CMK (cell line): ENCODE measurements around the gene PTPRM.

Experiments used
- DNase-seq: peaks from one replicate; pipeline ENCODE4 v3.0.0-alpha.2; 2010; ENCODE audit warnings: low read depth

The PTPRM gene

DNA sequence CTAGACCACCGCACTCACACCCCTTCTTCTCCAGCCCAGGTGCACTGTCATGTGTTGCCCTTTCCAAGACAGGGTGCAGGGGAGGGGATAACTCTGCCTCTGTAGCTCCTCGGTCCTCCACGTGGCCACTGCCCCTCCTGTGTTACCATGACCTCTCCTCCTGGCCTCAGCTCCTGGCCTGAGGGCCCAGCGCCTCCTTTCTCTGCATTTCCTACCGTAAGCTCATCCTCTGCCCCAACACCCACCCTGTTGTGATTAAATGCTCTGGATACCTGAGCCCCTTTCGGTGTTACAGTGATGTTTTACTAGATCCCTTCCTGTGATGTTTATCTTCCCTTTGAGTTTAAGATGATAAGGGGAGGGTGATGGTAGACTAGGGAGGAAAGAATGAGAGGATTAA is 242.3 kb downstream of the PTPRM start:
- DNase-seq: no peak

DNA sequence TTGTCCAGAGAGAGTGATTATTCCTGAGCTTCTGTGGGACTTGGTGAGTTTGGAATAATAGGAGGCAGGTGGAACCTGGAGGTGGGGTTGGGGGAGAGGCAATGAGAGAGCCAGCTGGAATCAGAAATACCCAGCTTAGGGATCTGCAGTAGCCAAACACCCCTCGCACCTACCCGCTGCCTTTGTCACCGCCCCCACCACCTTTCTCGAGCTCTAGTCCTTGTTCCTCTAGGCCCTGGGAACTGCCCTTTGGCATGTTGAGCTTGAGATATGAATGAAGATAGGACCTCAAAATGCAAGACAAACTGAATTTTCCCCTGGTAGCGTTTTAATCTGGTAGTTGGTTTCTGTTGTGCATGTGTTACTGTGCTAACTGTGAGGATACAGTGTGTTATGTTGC is 242.9 kb downstream of the PTPRM start:
- no peak for DNase-seq

DNA sequence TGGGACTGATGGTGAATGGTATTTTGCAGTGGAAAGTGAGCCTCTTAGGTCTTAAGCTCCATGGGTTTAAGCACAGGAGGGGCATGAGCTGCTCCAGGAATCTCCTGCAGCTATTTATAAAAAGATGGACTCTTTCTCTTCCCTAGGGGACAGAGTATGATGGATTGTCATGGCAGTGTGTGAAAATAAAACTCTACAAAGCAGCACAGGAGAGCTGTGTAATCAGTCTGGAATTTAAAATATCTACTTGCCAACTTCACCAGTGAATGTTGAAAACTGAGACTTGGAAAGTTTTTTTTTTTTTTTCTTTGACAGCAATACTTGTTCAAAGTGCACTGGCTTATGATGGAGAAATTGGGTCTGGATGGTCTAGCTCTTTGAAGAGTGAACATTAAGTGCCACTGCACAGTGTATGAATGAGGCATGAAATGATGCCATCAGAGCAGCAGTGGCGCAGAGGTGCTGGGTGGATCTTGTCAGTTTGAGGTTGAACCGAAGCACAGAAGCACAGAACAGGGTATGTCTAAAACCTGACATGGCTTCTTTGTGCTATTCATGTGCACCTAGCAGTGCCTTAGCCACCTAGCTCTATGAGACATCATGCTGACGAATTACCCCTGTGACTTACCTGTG is 245.4 kb downstream of the PTPRM start:
- no peak for DNase-seq

DNA sequence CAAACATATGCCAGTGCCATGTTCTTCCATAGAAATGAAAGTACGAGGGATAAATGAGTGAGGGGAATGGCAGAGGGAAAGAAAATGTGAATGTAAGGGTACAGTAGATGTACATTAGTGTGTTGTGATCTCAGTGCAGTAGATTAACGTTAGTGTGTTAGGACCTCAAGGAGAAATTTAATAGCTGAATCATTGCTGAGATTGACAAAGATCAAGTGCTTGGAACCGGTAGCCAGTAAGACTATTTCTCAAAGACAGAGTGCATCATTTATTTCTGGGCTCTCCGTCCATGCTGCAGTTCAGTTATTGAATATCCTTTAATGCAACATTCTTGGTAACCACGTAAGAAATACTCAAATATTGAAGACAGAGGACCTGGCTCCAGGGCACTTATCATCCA is 246.0 kb downstream of the PTPRM start:
- no peak for DNase-seq

DNA sequence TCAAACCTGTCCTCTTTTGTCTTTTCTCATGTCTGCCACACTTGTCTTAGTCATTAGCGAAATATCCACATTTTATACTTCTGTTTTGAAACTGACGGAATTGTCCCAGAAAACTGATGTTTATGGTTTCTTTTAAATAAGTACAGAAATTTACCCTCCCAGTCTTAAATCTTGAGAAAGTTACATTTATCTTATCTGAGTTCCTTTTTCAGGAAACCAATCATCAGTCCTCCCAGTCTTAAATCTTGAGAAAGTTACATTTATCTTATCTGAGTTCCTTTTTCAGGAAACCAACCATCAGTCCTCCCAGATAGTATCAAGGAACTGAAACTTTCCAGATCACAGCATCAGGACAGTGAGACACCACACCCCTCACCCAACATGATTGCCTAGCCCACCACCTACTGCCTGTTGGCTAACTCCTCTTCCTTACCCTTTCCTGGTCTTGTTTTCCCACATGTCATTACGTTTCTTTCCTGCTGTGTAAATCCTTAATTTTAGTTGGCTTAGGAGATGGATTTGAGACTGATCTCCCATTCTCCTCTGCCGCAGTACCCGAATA is 247.7 kb downstream of the PTPRM start:
- DNase-seq: no peak

DNA sequence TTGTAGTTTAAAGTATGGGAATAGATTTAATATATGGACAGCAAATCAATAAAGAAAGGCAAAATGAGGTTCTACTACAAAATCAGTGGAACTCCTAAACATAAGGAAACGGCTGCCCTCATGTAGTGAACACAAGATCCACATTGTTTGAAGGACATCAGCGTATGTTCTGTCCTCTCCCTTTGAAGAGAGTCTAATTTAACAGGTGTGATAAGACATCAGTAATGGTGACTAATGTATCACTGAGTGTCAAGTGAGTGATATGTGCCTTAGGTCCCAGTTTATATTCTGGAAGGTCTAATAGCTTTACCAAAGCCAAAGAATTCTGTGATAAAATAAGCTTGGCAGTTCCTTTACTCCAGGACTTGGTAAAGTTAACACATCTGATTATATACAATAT is 248.7 kb downstream of the PTPRM start:
- no peak for DNase-seq

DNA sequence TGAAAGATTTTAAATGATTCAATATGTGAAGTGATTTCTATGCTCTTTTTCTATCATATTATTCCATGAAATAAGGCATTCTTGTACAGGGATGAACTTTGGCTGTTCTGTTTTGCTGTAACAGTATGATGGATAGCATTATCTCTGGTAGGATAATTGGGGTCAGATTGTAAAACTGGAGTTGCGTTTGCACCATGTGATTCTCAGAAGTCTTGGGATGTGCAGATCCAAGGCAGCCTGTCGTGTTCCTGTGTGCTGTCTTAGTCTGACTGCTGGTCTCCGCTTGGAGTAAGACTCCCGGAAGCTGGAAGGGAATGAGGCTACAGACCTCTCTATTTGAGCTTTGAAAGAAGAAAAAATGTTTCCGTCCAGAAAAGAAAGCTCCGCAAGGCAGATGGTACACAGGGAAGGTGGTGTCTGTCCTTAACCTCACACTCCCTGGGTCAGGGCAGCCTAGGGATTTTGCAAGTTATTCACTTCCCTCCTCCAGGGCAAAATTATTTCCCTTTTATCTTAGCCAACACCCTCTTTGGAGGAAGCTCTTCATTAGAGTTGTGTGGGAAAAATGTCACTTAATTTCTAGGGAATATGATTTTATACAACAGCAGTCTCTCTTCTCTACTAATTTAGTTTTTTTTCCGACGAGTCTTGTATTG is 250.6 kb downstream of the PTPRM start:
- DNase-seq: no peak

DNA sequence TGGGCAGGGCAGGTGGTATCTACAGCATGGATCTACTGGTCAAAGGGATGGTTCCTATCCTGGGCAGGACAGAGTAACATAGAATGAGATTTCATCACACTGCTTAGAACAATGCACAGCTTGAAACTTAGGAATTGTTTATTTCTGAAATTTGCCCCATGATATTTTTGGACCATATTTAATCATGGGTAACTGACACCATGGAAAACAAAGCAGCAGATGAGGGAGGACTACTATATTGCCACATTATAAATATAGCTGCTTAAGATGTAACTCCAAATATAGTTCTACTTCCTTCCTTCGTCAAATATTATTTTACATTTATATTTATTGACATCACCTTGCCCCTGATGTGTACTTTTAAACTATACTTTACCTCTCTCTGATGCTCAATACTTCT is 254.7 kb downstream of the PTPRM start:
- DNase-seq: no peak

DNA sequence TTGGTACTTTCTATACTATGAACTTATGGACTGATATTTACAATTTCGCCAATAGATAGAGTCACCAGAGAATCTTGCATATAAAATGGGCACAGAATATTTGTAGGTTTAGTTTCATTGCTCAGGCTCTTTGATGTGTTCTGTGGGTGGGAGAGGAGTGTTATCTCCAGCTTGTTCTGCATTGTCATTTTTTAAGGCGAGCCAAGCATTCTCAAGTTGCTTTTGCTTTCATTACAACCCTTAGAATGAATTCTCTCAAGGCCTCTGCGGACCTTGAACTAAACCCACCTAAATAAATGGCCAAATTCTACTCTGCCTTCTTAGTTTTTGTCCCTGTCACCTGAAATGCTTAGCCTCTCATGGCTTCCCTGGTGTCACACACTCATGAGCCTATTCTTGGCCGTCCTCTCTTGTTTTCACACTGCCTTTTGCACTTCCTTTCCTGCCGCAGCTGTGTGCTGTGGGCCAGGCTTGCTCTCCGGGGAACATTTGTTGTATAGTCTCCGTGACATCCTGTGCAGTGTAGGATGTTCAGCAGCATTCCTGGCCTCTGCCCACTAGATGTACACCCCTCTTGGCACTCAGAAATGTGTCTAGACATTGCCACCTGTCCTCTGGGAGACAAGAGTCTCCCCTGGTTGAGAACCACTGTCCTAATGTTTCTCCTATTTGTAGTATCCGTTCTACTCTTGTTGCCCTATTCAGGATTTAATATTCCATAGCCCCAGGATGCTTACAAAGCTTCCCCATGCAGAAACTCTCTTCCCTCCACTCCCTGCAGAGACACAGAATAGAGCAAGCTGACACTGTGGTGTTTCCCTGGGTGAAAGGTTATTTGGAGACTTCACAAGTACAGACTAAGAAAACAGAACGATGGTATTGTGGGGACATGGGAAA is 255.6 kb downstream of the PTPRM start:
- DNase-seq: no peak

DNA sequence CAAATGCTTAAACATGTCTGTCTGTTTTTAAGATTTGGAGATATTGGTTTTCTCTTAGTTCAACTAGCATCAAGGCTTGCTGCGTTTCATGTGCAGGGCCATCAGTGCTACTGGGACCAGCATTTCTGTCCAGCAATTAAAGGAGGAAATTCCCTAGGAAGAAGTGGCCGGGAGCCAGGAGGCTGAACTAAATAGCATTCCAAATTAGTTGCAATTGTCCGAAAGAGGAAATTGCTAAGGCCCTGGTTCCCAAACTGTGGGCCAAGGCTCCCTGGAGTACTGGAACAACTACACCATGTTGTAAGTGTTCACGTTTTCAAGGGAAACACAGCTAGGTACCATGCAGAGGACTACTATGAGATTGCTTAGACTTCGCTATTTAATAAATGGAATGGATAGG is 257.9 kb downstream of the PTPRM start:
- no peak for DNase-seq

DNA sequence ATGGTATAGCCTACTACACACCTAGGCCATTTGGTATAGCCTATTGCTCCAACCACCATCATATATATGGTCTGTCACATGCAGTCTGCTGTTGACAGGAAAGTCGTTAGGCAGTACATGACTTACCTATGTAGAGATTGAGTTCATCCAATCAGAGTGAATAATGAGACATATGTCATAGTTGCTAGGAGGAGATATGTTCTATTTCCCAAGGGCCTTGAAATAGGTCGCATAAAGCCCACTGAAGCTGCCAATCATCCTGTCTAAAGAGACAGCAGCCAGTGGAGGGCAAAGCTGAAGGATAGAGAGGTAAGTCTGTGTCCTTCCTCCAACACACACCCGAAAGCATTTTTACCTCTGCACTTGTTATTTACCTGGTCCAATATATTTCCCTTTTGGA is 263.4 kb downstream of the PTPRM start:
- no peak for DNase-seq

DNA sequence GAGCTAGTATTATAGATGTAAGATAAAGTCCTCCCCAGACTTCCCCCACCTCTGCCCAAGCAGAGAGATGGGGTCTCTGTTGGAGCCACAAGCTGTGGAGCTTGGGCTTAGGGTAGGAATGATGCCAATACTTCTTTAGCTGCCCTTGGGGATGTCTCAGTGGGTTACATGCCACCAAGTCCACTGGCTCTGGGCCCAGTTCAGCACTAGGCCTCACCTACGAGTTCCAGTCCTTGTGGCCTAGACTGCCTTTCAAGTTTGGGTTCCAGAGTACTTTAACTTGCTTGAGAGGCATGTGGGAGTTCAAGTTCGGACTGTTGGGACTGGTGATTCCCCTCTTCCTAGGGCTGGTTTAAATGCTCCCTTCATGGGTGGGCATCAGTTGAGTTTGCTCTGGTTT is 272.4 kb downstream of the PTPRM start:
- no peak for DNase-seq

DNA sequence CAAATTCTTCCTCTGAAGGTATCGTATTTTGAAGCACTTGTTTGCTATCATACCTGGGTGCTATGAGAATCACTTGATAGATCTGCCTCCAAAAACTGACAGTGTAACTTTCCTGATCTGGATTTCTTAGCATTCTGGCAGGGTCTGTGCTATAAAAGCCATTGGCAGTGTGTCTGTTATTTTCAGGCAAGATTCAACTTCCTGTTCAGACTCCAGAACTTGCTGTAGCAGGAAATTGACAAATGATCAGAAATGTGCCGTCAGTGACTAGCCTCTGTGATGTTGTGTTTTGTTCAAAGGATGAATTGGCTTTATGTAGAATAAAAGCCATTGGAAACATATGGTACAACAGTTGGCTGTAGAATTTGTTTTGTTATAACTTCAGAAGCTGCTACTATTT is 273.3 kb downstream of the PTPRM start:
- DNase-seq: no peak

DNA sequence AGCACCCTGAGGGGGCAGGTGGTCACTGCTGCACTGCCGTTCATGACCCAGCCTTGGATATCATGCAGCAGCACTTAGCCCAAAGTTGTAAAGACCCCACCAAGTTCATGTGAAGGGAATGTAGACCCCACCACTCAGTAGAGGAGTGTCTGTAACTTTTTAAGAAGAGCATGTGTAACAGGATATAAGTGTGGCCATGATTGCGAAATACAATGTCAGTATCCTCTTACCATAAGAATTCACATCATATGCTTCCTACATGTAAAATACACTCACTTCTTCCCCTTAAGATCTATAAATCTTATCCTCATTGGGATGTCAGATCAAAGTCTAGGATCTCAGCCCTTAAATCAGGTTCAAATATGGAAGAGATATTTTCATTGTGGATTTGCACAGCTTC is 276.9 kb downstream of the PTPRM start:
- no peak for DNase-seq

DNA sequence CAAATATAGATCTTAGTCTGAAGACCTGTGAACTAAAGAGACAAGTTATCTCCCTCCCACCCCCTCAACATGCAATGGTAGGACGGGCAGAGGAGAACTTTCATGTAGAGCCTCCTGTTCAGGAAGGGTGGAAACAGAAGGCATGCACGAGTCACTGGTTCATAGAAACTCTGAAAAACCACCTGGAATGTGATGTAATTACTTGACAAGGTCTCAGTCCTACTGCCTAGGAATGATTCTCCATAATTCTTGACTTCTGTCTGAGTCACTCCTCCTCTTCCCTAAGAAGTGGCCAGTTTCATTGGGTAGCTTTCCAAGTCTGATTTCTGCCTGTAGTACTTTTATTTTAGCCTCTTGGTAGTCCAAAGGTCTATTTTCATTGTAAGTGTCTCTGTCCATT is 277.3 kb downstream of the PTPRM start:
- no peak for DNase-seq

DNA sequence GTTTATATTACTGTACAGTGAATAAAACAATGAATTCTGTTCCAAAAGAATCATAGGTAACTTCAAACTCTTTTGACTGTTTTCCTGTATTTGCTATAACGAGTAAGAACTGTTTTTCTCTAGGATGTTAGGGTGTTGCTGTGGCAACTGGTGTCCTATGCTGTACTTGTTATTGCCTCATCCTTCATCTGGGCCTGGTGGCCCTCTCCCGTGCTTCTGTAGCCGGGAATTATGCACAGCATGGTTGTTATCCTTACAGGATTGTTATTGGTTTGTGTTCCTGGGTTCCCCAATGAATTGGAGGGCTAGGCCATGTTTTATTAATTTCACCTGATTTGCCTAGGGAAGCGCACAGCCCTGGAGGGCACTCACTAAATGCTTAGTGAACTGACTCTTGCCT is 279.2 kb downstream of the PTPRM start:
- DNase-seq: no peak

DNA sequence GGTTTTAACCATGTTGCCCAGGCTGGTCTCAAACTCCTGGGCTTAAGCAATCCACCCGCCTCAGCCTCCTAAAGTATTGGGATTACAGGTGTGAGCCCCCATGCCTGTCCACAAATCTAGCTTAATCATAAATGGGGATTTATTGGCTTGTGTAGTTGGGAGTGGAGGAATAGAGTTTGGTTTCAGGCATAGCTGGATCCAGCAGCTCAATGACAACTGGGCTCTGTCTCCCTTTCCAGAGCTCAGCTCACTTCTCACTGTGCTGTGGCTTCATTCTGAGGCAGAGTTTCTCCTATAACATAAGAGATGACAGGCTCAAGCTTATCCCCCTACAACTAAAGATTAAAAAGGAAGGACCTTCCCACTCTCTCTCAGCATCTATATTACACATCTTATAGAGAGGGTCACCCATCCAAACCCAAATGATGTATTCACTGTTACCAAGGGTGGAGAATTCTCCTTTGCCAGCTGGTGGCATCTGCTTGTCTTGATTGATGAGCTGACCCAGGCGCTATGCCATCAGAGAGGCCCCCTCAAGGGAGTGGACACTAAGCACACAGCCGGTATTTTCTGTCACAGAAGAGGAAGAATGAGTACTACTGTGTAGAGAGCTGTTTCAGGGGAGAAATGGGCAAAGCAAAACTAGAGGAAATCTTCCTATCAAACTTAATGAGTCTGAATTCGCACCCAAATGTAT is 280.4 kb downstream of the PTPRM start:
- no peak for DNase-seq

DNA sequence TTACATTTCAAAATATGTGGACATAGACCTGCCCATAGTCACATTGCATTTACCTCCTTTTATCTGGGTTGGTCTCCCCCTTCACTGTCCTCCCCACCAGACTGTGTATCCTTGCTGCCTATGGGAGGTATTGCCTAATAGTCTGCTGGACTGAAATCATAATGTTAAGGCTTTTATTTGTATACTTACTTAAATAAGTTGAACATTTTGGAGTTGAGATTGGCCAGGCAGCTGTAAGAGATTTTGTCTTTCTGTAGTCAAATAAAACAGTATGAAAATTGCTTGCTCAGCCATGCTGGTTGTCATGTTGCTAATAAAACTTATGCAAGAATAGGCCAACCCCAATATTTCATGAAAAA is 280.9 kb downstream of the PTPRM start:
- no peak for DNase-seq

DNA sequence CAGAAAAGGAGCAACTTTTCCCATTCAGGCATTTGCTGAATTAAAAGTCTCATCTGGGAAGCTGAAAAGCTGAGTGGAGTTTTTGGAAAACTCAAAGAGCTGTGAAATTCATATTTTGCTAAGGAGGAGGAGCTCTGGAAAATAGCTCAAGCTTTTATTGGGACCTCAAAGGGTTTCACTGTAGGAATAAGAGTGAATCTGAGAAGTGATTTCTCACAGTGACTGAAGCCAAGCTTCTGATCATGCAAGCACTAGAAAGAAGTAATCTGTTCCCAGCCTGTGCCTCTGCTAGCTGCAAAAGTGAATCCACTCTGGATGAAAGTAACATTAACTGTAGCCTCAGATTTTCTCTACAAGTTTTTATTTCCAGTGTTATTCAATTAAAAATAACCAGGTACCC is 283.3 kb downstream of the PTPRM start:
- DNase-seq: no peak

DNA sequence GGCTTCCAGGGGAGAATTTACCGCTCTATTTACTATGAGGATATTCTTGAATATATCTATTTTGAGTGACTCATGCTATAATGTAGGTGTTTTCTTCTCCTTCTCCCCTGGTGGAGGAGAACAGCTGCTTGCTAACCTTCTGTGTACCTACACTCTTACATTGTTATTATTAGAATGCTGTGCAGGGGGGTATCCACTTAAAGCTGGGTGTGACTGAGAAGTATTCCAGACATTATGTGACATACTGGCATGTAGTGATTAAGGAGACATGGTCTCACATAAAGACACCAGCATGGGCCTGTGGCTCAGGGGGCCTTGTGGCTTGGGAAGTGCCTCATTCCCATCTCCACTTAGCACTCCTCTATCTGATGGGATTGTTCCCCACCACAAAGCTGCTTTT is 287.9 kb downstream of the PTPRM start:
- no peak for DNase-seq

DNA sequence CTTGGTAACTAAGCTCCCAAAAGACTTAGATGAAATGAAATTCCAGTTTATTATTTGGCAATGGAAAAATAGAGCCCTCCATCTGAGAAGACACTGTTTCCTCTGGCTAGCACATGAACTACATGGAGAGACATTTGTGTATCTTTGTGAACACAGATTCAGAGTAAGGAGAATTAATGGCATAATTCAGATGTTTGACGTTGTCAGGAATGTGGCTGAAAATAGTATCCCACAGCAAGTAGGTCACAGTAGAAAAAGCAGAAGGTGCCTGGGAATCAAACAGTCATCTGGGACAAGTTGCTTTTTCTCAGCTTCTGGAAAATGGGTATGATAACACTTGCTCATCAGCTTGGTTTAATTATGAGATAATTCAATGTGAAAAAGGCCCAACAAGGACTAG is 288.6 kb downstream of the PTPRM start:
- DNase-seq: no peak

DNA sequence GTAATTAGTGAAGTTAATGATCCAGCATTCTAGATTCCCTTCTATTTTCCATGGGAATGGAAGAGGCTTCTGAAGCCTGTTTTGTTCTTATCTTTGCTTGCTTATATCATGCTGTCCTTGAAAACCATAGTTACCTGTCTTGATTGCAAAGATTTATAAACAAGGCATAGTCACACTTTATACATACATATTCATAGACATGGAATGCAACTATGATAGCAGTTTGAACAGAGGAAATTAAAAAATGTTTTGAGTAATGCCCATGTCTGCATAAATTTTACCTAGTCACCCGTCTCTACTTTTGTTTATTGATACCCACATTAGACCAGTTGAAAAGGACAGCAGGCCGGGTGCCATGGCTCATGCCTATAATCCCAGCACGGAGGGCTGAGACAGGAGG is 289.0 kb downstream of the PTPRM start:
- no peak for DNase-seq

DNA sequence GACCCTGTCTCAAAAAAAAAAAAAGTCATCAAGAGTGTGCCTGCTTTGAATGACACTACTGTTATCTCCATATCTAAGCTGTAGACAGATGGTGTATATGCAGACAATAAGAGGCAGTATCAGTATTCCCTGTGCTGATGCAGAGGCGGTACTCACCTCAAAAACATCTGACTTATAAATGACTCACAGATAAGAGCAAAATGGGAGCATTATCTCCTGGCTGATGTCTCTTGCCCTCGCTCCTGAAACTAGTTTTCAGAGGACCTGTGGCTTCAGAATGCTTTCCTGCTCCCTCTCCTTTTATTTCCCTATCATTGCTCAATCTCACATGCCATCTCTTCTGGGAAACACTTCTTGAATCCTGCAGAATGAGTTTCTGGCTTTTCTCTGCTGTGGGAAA is 289.6 kb downstream of the PTPRM start:
- no peak for DNase-seq
